Measurements from ENCODE around the gene EHMT1.

DNA sequence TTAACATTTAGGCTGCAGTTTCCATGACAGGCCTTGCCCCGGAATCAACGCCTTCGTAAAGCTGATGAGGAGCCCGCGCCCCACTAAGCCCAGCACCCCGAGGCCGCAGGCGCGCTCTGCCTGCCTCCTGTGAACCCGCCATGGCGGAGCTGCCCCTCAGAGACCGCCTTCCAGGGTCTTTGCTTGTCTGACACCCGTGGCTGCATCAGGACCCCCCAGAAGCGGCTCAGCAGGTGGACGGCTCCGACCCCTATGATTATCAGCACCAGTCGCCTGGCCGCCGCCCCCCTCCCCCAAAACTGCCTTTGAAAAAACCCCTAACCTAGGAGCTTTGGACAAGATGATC is 39.6 kb upstream of the EHMT1 start:
- TF ChIP-seq, protein P1, sequence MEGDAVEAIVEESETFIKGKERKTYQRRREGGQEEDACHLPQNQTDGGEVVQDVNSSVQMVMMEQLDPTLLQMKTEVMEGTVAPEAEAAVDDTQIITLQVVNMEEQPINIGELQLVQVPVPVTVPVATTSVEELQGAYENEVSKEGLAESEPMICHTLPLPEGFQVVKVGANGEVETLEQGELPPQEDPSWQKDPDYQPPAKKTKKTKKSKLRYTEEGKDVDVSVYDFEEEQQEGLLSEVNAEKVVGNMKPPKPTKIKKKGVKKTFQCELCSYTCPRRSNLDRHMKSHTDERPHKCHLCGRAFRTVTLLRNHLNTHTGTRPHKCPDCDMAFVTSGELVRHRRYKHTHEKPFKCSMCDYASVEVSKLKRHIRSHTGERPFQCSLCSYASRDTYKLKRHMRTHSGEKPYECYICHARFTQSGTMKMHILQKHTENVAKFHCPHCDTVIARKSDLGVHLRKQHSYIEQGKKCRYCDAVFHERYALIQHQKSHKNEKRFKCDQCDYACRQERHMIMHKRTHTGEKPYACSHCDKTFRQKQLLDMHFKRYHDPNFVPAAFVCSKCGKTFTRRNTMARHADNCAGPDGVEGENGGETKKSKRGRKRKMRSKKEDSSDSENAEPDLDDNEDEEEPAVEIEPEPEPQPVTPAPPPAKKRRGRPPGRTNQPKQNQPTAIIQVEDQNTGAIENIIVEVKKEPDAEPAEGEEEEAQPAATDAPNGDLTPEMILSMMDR (IDR thresholded peaks at IDR 0.05) = no peak
- TF ChIP-seq POLR2A (IDR thresholded peaks at IDR 0.05; ENCODE audit: low read depth) (no peak), POLR2AphosphoS5 (IDR thresholded peaks at IDR 0.05) (no peak)

All from esophagus muscularis mucosa (tissue), 3 donors.